GM12878 (cell line): Measurements from ENCODE around the gene CDK4. TPM values are rescaled to one million over a fixed set of nuclear protein-coding genes. Genes with fewer than 3 reads are reported as not detected.

Experiments used
- ATAC-seq: fragments of 200-7000 bp; cut with Tn5 transposase; 3 replicates; pipeline ENCODE4 v1.9.1; 2020; ENCODE audit warnings: mild to moderate bottlenecking, moderate library complexity
- BruUV-seq: library from RNA; stranded (reverse); fragments of 400-500 nt; replicated peaks from 2 replicates; lab custom pipeline; 2021; lab: Mats Ljungman, UMichigan
- CTCF ChIA-PET: fragments of 300-600 bp; sonication (Branson Sonifier 250); formaldehyde crosslinking; extraction: SDS; loops from one replicate; lab custom pipeline; 2021; ENCODE audit warnings: inconsistent platforms; lab: Yijun Ruan, JAX
- POLR2A ChIA-PET: fragments of 350-600 bp; formaldehyde crosslinking; extraction: SDS; loops from one replicate; lab custom pipeline; 2021; ENCODE audit warnings: inconsistent platforms; lab: Charles Lee
- RAD21 ChIA-PET: fragments of 300-600 bp; sonication (Branson Sonifier 250); formaldehyde crosslinking; loops from one replicate; lab custom pipeline; 2023; ENCODE audit warnings: antibody characterized with exemption; ENCODE audit not compliant: unreplicated experiment; lab: Charles Lee
- SMC1A ChIA-PET: fragments of 300-600 bp; sonication (Branson Sonifier 250); formaldehyde crosslinking; loops from one replicate; lab custom pipeline; 2023; ENCODE audit not compliant: unreplicated experiment, uncharacterized antibody; lab: Charles Lee
- DNase-seq: peaks from one replicate; pipeline ENCODE4 v3.0.0-alpha.2; 2011; ENCODE audit warnings: low read depth, low spot score
- FAIRE-seq: peaks from 3 replicates; lab custom pipeline; 2011; peaks lifted over from hg19 to GRCh38; lab: Jason Lieb, UNC
- H2AFZ ChIP-seq: 2 replicates; pipeline ENCODE4 v1.6.0; 2011; ENCODE audit warnings: low read depth, low read length, control low read depth; ENCODE audit not compliant: control insufficient read depth
- H3K27ac ChIP-seq: 2 replicates; pipeline ENCODE4 v1.5.1; 2011; ENCODE audit warnings: control low read depth; ENCODE audit not compliant: control insufficient read depth, insufficient read depth
- H3K27me3 ChIP-seq, 2 experiments: replicated peaks in 1 of 2; 2 replicates each; pipeline versions ENCODE4 v1.6.0 to v1.6.1; 2011; ENCODE audit warnings: low read length in 1 of 2; ENCODE audit not compliant: control insufficient read depth in 2 of 2, insufficient read depth in 2 of 2
- H3K36me3 ChIP-seq, 2 experiments: 2 replicates each; pipeline ENCODE4 v1.5.1; 2011; ENCODE audit warnings: low read length in 1 of 2; ENCODE audit not compliant: control insufficient read depth in 2 of 2, insufficient read depth in 2 of 2
- H3K4me1 ChIP-seq: 2 replicates; pipeline ENCODE4 v1.6.1; 2011; ENCODE audit warnings: mild to moderate bottlenecking, low read length, moderate library complexity, mixed read lengths; ENCODE audit not compliant: control insufficient read depth, insufficient read depth
- H3K4me2 ChIP-seq: 2 replicates; pipeline ENCODE4 v1.6.0; 2011; ENCODE audit warnings: control low read depth; ENCODE audit not compliant: control insufficient read depth, insufficient read depth
- H3K4me3 ChIP-seq: fragments of 200-600 bp; sonication (generic); 2 replicates; pipeline ENCODE4 v1.5.1; 2016
- H3K79me2 ChIP-seq: 2 replicates; pipeline ENCODE4 v1.6.0; 2011; ENCODE audit warnings: low read length; ENCODE audit not compliant: control insufficient read depth, insufficient read depth
- H3K9ac ChIP-seq: 2 replicates; pipeline ENCODE4 v1.8.0; 2011; ENCODE audit warnings: low read length, control low read depth, mixed read lengths; ENCODE audit not compliant: control insufficient read depth, insufficient read depth
- H3K9me3 ChIP-seq: replicated peaks from 3 replicates; pipeline ENCODE4 v1.5.1; 2011; ENCODE audit warnings: mild to moderate bottlenecking, low read length; ENCODE audit not compliant: control insufficient read depth, insufficient read depth
- H4K20me1 ChIP-seq: 2 replicates; pipeline ENCODE4 v1.6.0; 2011; ENCODE audit not compliant: control insufficient read depth, insufficient read depth
- BCLAF1 ChIP-seq: fragments of 450-650 bp; IDR thresholded peaks from 2 replicates; pipeline ENCODE4 v1.6.1; 2017; ENCODE audit warnings: antibody characterized with exemption, mild to moderate bottlenecking, moderate library complexity
- BHLHE40 ChIP-seq, 2 experiments: fragments of 450-650 bp in 1 of 2; IDR thresholded peaks; 2 replicates each; pipeline ENCODE4 v1.6.1; 2011 to 2017; ENCODE audit warnings: low read depth in 2 of 2, borderline replicate concordance in 1 of 2, improper control_type of control experiment in 1 of 2, low read length in 1 of 2, mild to moderate bottlenecking in 1 of 2
- POU2F2 ChIP-seq: IDR thresholded peaks from 3 replicates; pipeline ENCODE4 v1.6.1; 2011; ENCODE audit warnings: low read depth, mild to moderate bottlenecking, low read length, borderline replicate concordance
- PRDM15 ChIP-seq: fragments of 450-650 bp; formaldehyde crosslinking; IDR thresholded peaks from 2 replicates; pipeline ENCODE4 v1.4.0; 2020; ENCODE audit warnings: mild to moderate bottlenecking, moderate library complexity
- RAD21 ChIP-seq: IDR thresholded peaks from 2 replicates; pipeline ENCODE4 v1.6.1; 2011; ENCODE audit warnings: mild to moderate bottlenecking, low read depth, low read length, moderate library complexity; ENCODE audit not compliant: insufficient read depth
- RBBP5 ChIP-seq: fragments of 200-600 bp; sonication (generic); conservative IDR thresholded peaks from 2 replicates; pipeline ENCODE4 v1.6.1; 2016
- SMAD5 ChIP-seq: IDR thresholded peaks from 2 replicates; pipeline ENCODE4 v1.6.1; 2016; ENCODE audit warnings: antibody characterized with exemption, low read depth
- SMC3 ChIP-seq: IDR thresholded peaks from 2 replicates; pipeline ENCODE4 v1.6.1; 2011; ENCODE audit warnings: low read length, improper control_type of control experiment, borderline replicate concordance
- ZBTB40 ChIP-seq: fragments of 450-650 bp; IDR thresholded peaks from 2 replicates; pipeline ENCODE4 v1.6.1; 2016; ENCODE audit warnings: mild to moderate bottlenecking, moderate library complexity, borderline replicate concordance
- WGBS: methylation state at CpG from one replicate; pipeline ENCODE4 v1.1.6; 2016; ENCODE audit warnings: low lambda C conversion rate; ENCODE audit not compliant: insufficient replicate concordance, insufficient coverage; ENCODE audit errors: missing lambda C conversion rate; 5-methylcytosine and 5-hydroxymethylcytosine counted together
- in situ Hi-C: fragments of 300-500 bp; cut with MboI; formaldehyde crosslinking; loops from 9 replicates; pipeline ENCODE4 v1.14.3; 2018; ENCODE audit warnings: mixed read lengths
- intact Hi-C: fragments of 100-400 bp; cut with micrococcal nuclease; formaldehyde crosslinking; loops from one replicate; pipeline ENCODE4 v1.14.2; 2022; ENCODE audit not compliant: unreplicated experiment
- polyA plus RNA-seq, 11 experiments: library from polyadenylated mRNA; depleted of rRNA in 4 of 11; unstranded in 6 of 11; stranded (reverse) in 5 of 11; fragments of >200 nt; fragmentation: Nextera tagmentation in 4 of 11; fragmentation: Illumina TruSeq in 1 of 11; extraction: Ambion mirVana in 4 of 11; extraction: Trizol in 1 of 11; gene quantifications; 1 replicate in 1 of 11; 2 replicates in 10 of 11; pipeline versions ENCODE4 v1.2.1 to v1.2.3, GENCODE V29; 2011 to 2016; ENCODE audit warnings: inconsistent platforms in 2 of 11, missing spikeins in 2 of 11, low read depth in 1 of 11
- total RNA-seq, 4 experiments: library from RNA; depleted of rRNA in 3 of 4; stranded (reverse); fragments of >200 nt in 3 of 4; fragmentation: Illumina TruSeq in 1 of 4; extraction: Trizol in 1 of 4; gene quantifications; 2 replicates each; pipeline versions ENCODE4 v1.2.1 to v1.2.3, GENCODE V29; 2013 to 2021

Gene CDK4
- total and polyA plus RNA-seq, 10 of the 15 experiments (the other 5 are each of a cell fraction or from before 2014, with no cell fraction given), result 26.1 to 385 (median 221) TPM

GRCh38 chr12:57755454-57756372 is 3.6 kb upstream of the CDK4 start:
- H3K4me1 ChIP-seq, result peaks cover 26% of the 10 kb centered on the region
- H3K36me3 ChIP-seq, result peaks cover 0 to 4% of the 10 kb centered on the region in 2 experiments; a peak in 2 of 4 replicates
- peak overlapping the region; percentile 60 for H3K9ac ChIP-seq
- WGBS, result 4% methylated on average over 35 of the region's 76 CpGs
- ATAC-seq (no peak), FAIRE-seq (no peak), DNase-seq (no peak)
- ChIA-PET POLR2A (interaction anchor here (1.0 to 2.5 kb wide), 7 partner anchors 8 to 28 kb away, joined by 3 to 19 read pairs (median 5); partner anchors contain the start of genes EEF1AKMT3, METTL1 and TSPAN31), RAD21 (interaction anchor here (0.6 to 2.0 kb wide), 7 partner anchors 11 to 186 kb away, joined by 3 to 13 read pairs (median 6); partner anchors contain the start of genes ATP23, EEF1AKMT3, METTL1 and TSPAN31), SMC1A (interaction anchor here (1.0 to 1.9 kb wide), 11 partner anchors 11 to 150 kb away, joined by 3 to 14 read pairs (median 4); partner anchors contain the start of genes CYP27B1, EEF1AKMT3, METTL1 and TSFM), CTCF (interaction anchor here (0.6 to 4.7 kb wide), 29 partner anchors 7 to 477 kb away, joined by 3 to 62 read pairs (median 5); partner anchors contain the start of genes CYP27B1, EEF1AKMT3, METTL1 and TSFM)
- peak overlapping the region; percentile 43; the same call in 1 of the 2 replicates for H3K27ac ChIP-seq
- in situ Hi-C loops, result no loop called here
- H3K4me2 ChIP-seq, result peak overlapping the region; percentile 58
- H4K20me1 ChIP-seq, result no peaks in the 10 kb centered on the region; the same call in 1 of the 2 replicates
- BruUV-seq, result no TSS peak
- no peaks in the 10 kb centered on the region; the same call in 2 of the 3 replicates for H3K9me3 ChIP-seq
- H2AFZ ChIP-seq, result peak overlapping the region; percentile 6; the same call in 1 of the 2 replicates
- H3K79me2 ChIP-seq, result peaks cover 15% of the 10 kb centered on the region
- intact Hi-C loops, result loop anchor here (1.0 to 10.0 kb wide), 4 partner anchors 17 to 281 kb away; partner anchors contain the start of genes ARHGAP9, EEF1AKMT3 and METTL1
- H3K4me3 ChIP-seq, result peak overlapping the region; percentile 85
- H3K27me3 ChIP-seq, result no peaks in the 10 kb centered on the region
- TF ChIP-seq BHLHE40 (IDR thresholded peaks at IDR 0.05; ENCODE audit: borderline replicate concordance in 1 of 2, low read depth in 2 of 2, low read length in 1 of 2), result peak in 1 of 2 experiments; percentile 32; a peak in 1 of 4 replicates
- no peak; the same call in 1 of the 2 replicates for TF ChIP-seq ZBTB40
- TF ChIP-seq SMAD5, result no peak
- no peak for TF ChIP-seq RBBP5
- no peak for TF ChIP-seq BCLAF1
- no peak for TF ChIP-seq POU2F2
- TF ChIP-seq SMC3, result no peak
- no peak for TF ChIP-seq PRDM15 (CRISPR knock-in tag)
- no peak for TF ChIP-seq RAD21
